ENCODE results near the gene PDGFD.

- TF ChIP-seq, protein P1, sequence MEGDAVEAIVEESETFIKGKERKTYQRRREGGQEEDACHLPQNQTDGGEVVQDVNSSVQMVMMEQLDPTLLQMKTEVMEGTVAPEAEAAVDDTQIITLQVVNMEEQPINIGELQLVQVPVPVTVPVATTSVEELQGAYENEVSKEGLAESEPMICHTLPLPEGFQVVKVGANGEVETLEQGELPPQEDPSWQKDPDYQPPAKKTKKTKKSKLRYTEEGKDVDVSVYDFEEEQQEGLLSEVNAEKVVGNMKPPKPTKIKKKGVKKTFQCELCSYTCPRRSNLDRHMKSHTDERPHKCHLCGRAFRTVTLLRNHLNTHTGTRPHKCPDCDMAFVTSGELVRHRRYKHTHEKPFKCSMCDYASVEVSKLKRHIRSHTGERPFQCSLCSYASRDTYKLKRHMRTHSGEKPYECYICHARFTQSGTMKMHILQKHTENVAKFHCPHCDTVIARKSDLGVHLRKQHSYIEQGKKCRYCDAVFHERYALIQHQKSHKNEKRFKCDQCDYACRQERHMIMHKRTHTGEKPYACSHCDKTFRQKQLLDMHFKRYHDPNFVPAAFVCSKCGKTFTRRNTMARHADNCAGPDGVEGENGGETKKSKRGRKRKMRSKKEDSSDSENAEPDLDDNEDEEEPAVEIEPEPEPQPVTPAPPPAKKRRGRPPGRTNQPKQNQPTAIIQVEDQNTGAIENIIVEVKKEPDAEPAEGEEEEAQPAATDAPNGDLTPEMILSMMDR (IDR thresholded peaks at IDR 0.05) = no peak
- TF ChIP-seq POLR2A (IDR thresholded peaks at IDR 0.05) (no peak), POLR2AphosphoS5 (IDR thresholded peaks at IDR 0.05) (no peak), EP300 (IDR thresholded peaks at IDR 0.05) (no peak)
Observed at GRCh38 chr11:103935219-103935618, 228.7 kb downstream of the PDGFD start.
